NCI-H82 treated with DMSO at 0.1 percent for 48 hours (cell line): ENCODE measurements around the gene AR.

ENCODE experiments used
- DNase-seq: peaks from one replicate; lab custom pipeline; 2025; ENCODE audit not compliant: unreplicated experiment; lab: John Stamatoyannopoulos, UW

The AR gene

DNA sequence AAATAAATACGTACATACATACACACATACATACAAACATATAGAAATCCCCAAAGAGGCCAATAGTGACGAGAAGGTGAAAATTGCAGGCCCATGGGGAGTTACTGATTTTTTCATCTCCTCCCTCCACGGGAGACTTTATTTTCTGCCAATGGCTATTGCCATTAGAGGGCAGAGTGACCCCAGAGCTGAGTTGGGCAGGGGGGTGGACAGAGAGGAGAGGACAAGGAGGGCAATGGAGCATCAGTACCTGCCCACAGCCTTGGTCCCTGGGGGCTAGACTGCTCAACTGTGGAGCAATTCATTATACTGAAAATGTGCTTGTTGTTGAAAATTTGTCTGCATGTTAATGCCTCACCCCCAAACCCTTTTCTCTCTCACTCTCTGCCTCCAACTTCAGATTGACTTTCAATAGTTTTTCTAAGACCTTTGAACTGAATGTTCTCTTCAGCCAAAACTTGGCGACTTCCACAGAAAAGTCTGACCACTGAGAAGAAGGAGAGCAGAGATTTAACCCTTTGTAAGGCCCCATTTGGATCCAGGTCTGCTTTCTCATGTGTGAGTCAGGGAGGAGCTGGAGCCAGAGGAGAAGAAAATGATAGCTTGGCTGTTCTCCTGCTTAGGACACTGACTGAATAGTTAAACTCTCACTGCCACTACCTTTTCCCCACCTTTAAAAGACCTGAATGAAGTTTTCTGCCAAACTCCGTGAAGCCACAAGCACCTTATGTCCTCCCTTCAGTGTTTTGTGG lies 180.7 kb downstream of the AR start:
- no peak for DNase-seq

DNA sequence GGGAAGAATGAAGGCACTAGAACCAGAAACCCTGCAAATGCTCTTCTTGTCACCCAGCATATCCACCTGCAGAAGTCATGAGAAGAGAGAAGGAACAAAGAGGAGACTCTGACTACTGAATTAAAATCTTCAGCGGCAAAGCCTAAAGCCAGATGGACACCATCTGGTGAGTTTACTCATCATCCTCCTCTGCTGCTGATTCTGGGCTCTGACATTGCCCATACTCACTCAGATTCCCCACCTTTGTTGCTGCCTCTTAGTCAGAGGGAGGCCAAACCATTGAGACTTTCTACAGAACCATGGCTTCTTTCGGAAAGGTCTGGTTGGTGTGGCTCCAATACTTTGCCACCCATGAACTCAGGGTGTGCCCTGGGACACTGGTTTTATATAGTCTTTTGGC lies 181.7 kb downstream of the AR start:
- DNase-seq, result no peak

DNA sequence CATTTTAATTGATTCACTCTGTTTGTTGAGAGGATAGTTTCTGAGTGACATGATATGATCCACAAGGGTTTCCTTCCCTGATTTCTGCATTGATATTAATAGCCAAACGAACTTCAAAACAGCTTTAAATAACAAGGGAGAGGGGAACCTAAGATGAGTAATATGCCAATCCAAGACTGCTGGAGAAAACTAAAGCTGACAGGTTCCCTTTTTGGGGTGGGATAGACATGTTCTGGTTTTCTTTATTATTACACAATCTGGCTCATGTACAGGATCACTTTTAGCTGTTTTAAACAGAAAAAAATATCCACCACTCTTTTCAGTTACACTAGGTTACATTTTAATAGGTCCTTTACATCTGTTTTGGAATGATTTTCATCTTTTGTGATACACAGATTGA lies 182.2 kb downstream of the AR start:
- no peak for DNase-seq

DNA sequence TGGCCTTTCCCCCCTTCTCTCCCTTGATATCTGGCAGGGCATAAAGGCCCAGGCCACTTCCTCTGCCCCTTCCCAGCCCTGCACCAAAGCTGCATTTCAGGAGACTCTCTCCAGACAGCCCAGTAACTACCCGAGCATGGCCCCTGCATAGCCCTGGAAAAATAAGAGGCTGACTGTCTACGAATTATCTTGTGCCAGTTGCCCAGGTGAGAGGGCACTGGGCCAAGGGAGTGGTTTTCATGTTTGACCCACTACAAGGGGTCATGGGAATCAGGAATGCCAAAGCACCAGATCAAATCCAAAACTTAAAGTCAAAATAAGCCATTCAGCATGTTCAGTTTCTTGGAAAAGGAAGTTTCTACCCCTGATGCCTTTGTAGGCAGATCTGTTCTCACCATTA lies 183.8 kb downstream of the AR start:
- DNase-seq, result no peak

DNA sequence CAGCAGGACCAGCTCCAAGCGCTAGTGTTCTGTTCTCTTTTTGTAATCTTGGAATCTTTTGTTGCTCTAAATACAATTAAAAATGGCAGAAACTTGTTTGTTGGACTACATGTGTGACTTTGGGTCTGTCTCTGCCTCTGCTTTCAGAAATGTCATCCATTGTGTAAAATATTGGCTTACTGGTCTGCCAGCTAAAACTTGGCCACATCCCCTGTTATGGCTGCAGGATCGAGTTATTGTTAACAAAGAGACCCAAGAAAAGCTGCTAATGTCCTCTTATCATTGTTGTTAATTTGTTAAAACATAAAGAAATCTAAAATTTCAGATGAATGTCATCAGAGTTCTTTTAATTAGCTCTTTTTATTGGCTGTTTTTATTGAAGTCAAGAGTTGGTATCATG lies 186.5 kb downstream of the AR start:
- no peak for DNase-seq

DNA sequence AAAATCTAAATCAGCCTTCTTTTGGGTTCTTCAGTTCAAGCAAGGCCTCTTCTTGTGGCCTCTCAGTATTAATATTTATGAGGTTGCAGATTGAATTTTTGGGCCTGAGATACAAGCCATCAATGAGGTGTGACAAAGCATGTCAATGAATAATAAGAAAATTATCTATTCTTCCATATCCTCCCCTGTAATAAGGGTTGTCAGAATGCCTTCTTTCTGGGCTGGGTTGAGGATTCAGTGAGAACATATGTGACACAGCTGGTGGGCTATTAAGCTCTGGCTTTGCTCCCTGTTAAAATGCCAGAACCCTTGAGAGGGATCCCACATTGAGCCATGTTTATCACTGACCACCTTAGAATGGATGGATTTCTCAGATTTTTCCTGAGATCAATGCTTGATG lies 187.2 kb downstream of the AR start:
- no peak for DNase-seq

DNA sequence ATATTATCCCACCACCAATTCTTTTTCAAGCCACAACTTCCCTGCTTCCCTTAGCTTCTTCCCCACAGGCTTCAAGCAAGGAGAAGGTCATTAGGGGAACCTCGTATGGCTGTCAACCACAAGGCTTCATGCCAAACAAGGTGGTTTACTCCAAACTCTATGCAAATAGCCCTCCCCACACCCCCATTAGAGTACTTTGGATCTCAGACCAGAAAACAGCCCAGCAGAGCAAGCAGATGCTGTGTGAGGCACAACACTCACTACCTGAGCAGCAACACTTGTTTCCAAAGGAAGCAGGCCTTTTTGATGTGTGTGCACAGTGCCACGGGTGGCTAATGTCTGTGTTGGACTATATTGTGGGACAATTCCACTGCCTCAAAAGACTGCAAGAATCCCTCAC lies 189.0 kb downstream of the AR start:
- no peak for DNase-seq

DNA sequence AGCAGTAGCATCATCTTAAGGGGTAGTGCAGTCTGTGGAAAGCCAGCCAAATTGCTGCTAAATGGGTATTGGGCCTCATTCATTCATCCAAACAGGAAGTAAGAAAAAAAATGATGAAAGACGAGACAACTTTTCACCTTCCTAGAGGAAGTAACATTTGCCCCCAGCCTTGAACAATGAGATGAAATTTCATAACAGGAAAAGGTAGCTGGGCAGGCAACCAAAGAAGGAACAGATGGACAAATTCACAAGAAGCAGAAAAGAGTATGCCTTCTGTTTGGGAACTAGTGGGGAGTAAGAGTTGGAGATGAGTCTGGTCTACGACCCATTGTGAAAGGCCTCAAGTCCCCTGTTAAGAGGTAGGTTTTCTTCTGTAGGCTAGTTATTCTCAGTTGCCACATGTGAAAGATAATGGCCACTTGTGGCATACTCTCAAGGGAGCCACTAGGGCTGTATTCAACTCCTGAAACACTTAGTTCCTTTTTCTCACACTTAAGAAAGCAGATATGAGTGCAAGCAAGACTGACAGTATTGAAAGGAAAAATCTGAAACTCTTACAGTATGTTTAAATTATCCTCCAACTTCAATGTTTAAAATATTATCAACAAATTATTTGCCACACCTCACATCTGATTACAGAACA lies 190.4 kb downstream of the AR start:
- DNase-seq, result no peak

DNA sequence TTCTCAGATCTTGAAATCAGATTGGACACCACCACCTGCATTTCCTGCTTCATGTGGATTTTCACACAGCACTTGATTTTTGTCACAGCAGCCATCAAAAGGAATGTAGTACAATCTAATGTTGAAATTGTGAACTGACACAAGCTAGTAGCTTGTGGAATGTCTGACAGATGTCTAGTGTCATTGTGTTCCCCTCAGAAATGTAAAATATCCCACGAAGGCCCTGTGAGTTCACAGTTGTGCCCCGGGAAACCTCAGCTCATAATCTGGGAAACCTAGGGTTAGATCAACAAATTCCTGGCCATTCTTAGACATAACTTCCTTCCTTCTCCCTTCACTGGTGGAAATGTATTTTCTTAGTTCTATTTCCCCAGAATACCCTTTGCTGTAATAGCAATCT lies 205.7 kb downstream of the AR start:
- no peak for DNase-seq

DNA sequence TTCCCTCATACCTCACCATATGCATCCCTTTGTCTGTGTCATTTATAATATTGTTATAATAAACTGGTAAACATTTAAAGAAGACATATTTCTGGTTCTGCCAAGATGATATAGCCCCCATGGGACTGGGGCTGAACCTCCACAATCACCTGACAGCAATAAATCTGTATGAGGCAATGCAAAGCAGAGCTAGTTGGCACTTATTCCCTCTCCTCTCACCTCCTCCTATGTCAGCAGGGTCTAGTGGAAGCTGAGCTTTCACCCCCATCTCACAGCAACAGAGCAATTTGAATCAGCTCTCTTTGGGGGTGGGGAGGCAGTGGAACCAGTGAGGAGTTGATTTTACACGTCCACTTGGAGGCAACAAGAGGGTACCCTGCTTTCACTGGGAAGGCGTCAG lies 206.9 kb downstream of the AR start:
- DNase-seq, result no peak

DNA sequence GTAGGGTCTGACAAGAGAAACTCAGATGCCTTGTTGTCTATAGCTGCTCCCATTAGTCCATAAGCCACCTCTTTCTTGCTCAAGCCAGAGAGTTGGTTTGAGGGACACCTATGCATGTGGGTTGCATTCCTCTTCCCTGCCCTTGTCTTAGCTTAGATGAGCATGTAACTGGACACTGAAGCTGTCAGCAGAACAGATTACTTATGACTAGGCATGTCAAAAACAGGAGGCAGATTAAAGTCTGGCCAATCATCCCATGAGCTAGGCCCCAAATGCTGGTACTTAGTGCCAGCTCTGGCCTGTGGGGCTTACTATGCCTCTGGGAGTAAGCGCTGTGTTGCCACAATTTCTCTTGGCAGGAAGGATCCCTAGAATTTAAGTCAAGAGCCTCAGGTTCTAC lies 215.2 kb downstream of the AR start:
- DNase-seq, result no peak

DNA sequence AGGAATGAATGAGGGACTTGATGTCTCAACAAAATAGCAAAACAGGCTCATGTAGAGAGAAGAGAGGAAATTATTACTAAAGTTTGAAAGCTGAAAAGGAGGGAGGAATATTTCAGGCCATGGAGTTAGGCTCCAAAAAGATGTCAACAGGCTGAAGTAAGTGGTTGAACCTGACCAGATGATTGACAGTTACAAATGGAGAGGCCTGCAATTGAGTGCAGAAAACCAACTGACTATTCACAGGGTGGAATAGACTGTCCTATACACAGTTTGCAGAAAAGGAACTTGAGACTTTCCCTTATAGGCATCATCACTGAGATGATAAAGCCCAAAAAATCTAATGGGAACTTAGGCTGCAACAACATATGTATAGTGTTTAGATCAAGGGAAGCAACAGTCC lies 233.3 kb downstream of the AR start:
- no peak for DNase-seq

DNA sequence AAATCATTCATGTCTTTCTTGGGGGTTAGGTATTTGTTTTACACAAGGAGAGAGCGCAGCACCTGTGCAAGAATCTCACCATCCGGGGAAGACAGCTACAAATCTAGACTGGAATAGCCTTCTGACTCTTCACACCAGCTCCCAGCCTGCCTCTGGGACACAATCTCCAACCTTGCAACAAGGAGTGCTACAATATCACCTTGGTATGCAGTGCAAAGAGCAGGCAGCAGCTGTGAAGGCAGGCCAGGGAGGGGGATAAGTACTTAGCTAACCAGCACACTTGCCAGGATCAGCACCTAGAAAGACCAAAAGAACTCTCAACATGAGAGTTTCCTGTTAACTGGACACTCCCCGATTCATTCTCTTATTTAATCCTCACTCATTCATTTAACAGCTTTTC lies 235.3 kb downstream of the AR start:
- no peak for DNase-seq
